ENCODE measurements around the gene TPRG1L. TPM values are rescaled to one million over a fixed set of nuclear protein-coding genes. Genes with fewer than 3 reads are reported as not detected.

TPRG1L gene
- total and polyA plus RNA-seq, 4 donors: 35.4 to 51.0 (median 40.5) TPM

Other genes with a start within 250 kb of the TPRG1L start
- 1 to 10 TPM in 1 of 2 donors, under 1 TPM in 1; 0.62 to 1.4 TPM for gene ARHGEF16, start 170.3 kb upstream of the TPRG1L start, total RNA-seq
- gene ARHGEF16, start 170.3 kb upstream of the TPRG1L start, polyA plus RNA-seq: 1 to 10 TPM in 1 of 2 donors, not detected in 1; 8.8 TPM
- gene MEGF6, start 13.5 kb upstream of the TPRG1L start, total RNA-seq: 100 to 1,000 TPM in 1 of 2 donors, 10 to 100 TPM in 1; 91.8 to 223 TPM
- gene MEGF6, start 13.5 kb upstream of the TPRG1L start, polyA plus RNA-seq: 100 to 1,000 TPM in 1 of 2 donors, 10 to 100 TPM in 1; 53.7 to 332 TPM
- gene WRAP73, start 25.1 kb downstream of the TPRG1L start, total RNA-seq: 10 to 100 TPM; 10.6 to 17.4 TPM
- gene WRAP73, start 25.1 kb downstream of the TPRG1L start, polyA plus RNA-seq: 10 to 100 TPM in 1 of 2 donors, 1 to 10 TPM in 1; 5.8 to 27.8 TPM
- gene TP73, start 27.5 kb downstream of the TPRG1L start, total RNA-seq: under 1 TPM in 1 of 2 donors, not detected in 1; 0.18 TPM
- gene TP73, start 27.5 kb downstream of the TPRG1L start, polyA plus RNA-seq: under 1 TPM in 1 of 2 donors, not detected in 1; 0.38 TPM
- not detected for gene CCDC27, start 127.4 kb downstream of the TPRG1L start, total RNA-seq
- gene CCDC27, start 127.4 kb downstream of the TPRG1L start, polyA plus RNA-seq: not detected
- gene SMIM1, start 147.7 kb downstream of the TPRG1L start, total RNA-seq: 1 to 10 TPM; 5.6 to 7.5 TPM
- gene SMIM1, start 147.7 kb downstream of the TPRG1L start, polyA plus RNA-seq: 1 to 10 TPM; 3.9 to 6.5 TPM
- 10 to 100 TPM; 31.9 to 38.8 TPM for gene LRRC47, start 171.5 kb downstream of the TPRG1L start, total RNA-seq
- gene LRRC47, start 171.5 kb downstream of the TPRG1L start, polyA plus RNA-seq: 10 to 100 TPM; 26.8 to 30.7 TPM
- gene CEP104, start 232.2 kb downstream of the TPRG1L start, total RNA-seq: 10 to 100 TPM; 47.8 to 53.6 TPM
- gene CEP104, start 232.2 kb downstream of the TPRG1L start, polyA plus RNA-seq: 1 to 10 TPM; 8.1 to 8.5 TPM
- gene DFFB, start 232.5 kb downstream of the TPRG1L start, total RNA-seq: 10 to 100 TPM in 1 of 2 donors, 1 to 10 TPM in 1; 5.7 to 10.2 TPM
- 1 to 10 TPM; 4.3 to 8.1 TPM for gene DFFB, start 232.5 kb downstream of the TPRG1L start, polyA plus RNA-seq